Esophagus (tissue), 2 donors: ENCODE data around the gene HOXA7. TPM values are rescaled to one million over a fixed set of nuclear protein-coding genes. Genes with fewer than 3 reads are reported as not detected.

Experiments used
- H3K27ac ChIP-seq, 2 donors: one replicate each; pipeline ENCODE4 v1.5.1; 2013; ENCODE audit warnings: low read depth in 2 of 2, mild to moderate bottlenecking in 2 of 2, inconsistent platforms in 1 of 2, low read length in 1 of 2, moderate library complexity in 1 of 2
- H3K27me3 ChIP-seq, 2 donors: one replicate each; pipeline ENCODE4 v1.6.1; 2013; ENCODE audit warnings: low read length in 2 of 2, control low read depth in 1 of 2, mild to moderate bottlenecking in 1 of 2; ENCODE audit not compliant: insufficient read depth in 2 of 2, control insufficient read depth in 1 of 2
- H3K36me3 ChIP-seq, 2 donors: one replicate each; pipeline ENCODE4 v1.6.1; 2013; ENCODE audit warnings: low read length in 1 of 2; ENCODE audit not compliant: control insufficient read depth in 2 of 2, insufficient read depth in 2 of 2
- H3K4me1 ChIP-seq, 2 donors: one replicate each; pipeline ENCODE4 v1.6.1; 2013; ENCODE audit warnings: low read length in 1 of 2; ENCODE audit not compliant: control insufficient read depth in 2 of 2, insufficient read depth in 2 of 2
- H3K4me3 ChIP-seq, 2 donors: one replicate each; pipeline ENCODE4 v1.5.1; 2013; ENCODE audit warnings: low read length in 2 of 2, mild to moderate bottlenecking in 2 of 2, low read depth in 1 of 2, moderate library complexity in 1 of 2
- H3K9me3 ChIP-seq, 2 donors: one replicate each; pipeline ENCODE4 v1.6.1; 2013; ENCODE audit warnings: mild to moderate bottlenecking in 2 of 2, low read depth in 1 of 2, low read length in 1 of 2, moderate library complexity in 1 of 2; ENCODE audit not compliant: control insufficient read depth in 2 of 2, insufficient read depth in 1 of 2
- WGBS, 2 donors: extraction: QIAGEN DNeasy Blood & Tissue Kit; methylation state at CpG; one replicate each; pipeline ENCODE4 v1.1.7; 2013; 5-methylcytosine and 5-hydroxymethylcytosine counted together
- polyA plus RNA-seq, 2 donors: library from polyadenylated mRNA; stranded (reverse); fragments of 200-250 nt; gene quantifications; one replicate each; pipeline ENCODE4 v1.2.3, GENCODE V29; 2013
- donor health status: healthy with polysubstance abuse.
- donor health status: Bipolar disorder and iron deficiency.

Gene HOXA7
- polyA plus RNA-seq, 2 donors = 1.5 to 1.8 TPM

DNA sequence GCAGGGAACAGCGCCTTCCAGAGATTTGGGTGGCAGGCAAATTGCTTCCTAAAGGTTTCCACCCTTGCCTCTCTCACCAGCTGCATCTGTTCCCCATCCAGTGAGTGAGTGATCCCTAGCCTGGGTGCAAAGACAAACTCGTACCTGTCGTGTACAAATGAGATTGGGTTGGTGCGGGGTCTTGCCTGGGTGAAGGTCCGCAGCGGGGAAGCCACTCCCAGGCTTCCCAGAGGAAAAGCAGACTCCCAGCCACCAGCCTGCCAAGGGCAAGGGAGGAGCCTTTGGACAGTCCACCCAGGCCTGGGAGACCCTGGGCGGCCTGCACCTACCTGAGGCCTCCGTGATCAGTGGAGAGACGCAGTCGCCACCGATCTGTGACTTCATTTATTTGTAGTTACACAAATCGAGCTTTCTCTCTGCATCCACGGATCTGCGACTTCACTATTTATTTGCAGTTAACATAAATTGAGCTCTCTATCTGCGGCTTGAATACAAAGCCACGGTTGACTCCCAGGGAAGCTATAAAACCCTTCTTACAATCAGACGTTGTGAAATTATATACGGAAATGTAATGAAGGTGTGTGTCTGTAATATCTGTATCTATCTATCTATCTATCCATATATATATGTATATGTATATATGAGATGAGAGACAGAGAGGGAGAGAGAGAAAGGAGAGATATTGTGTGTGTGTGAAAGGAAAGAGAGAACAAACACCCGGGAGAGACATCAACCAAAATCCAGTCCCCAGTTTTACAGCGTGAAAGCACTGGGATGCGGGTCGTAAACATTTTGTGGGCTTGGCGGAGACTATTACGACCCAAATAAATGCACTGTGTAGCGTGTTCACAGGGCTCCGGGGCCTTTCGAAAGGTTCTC is 3.0 kb upstream of the HOXA7 start:
- no peaks in the 10 kb centered on the region for H3K36me3 ChIP-seq
- WGBS, 2 donors = 59 to 79% methylated on average over 27 of the region's 27 CpGs
- H3K27me3 ChIP-seq = peaks cover 4 to 37% of the 10 kb centered on the region in 2 donors
- no peak overlapping the region for H3K27ac ChIP-seq
- H3K4me3 ChIP-seq = no peak overlapping the region
- peaks cover 8 to 9% of the 10 kb centered on the region in 2 donors for H3K4me1 ChIP-seq
- H3K9me3 ChIP-seq = peaks cover 0 to 5% of the 10 kb centered on the region in 2 donors

DNA sequence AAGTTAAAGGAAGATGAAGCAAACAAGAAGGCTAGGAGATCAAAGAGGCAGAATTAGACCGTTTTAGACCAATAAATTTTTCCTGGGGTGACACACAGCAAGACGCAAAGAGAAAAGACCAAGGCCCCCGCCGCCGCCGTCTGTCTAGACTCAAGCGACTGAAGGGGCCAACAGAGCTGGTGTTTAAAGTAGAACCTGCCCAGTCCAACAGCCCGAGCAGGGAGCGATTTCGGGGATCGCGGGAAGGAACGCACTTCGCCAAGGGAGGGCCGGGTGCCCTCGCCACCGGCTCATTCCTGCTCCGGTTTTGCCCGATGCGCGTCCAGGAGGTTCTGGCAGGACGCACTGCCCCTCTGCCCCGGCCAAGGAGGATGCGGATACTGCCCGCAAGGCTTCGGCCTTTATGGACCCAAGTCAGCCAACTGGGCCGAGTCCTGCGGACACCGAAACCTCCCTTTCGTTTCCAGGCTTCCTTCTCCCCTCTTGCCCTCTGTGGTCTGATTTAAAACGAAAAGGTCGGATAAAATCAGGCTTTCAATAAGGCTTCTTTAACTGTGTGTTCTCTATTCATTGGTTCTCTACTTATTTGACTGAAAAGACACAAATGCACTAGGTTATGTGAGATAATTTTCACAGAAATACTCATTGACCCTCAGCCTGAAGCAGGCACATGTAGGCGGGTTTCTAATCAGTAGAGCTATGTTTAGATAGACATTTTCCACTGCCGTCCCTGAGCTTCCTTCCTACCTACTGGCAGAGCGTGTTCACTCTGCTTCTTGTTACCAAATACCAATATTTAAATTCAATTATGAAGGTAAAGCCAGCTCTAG is 2.2 kb upstream of the HOXA7 start:
- H3K36me3 ChIP-seq = no peaks in the 10 kb centered on the region
- peaks cover 8 to 9% of the 10 kb centered on the region in 2 donors for H3K4me1 ChIP-seq
- 33 to 54% methylated on average over 35 of the region's 35 CpGs for WGBS, 2 donors
- H3K27me3 ChIP-seq = peaks cover 4 to 36% of the 10 kb centered on the region in 2 donors
- peaks cover 0 to 5% of the 10 kb centered on the region in 2 donors for H3K9me3 ChIP-seq
- no peak overlapping the region for H3K27ac ChIP-seq
- H3K4me3 ChIP-seq = no peak overlapping the region

DNA sequence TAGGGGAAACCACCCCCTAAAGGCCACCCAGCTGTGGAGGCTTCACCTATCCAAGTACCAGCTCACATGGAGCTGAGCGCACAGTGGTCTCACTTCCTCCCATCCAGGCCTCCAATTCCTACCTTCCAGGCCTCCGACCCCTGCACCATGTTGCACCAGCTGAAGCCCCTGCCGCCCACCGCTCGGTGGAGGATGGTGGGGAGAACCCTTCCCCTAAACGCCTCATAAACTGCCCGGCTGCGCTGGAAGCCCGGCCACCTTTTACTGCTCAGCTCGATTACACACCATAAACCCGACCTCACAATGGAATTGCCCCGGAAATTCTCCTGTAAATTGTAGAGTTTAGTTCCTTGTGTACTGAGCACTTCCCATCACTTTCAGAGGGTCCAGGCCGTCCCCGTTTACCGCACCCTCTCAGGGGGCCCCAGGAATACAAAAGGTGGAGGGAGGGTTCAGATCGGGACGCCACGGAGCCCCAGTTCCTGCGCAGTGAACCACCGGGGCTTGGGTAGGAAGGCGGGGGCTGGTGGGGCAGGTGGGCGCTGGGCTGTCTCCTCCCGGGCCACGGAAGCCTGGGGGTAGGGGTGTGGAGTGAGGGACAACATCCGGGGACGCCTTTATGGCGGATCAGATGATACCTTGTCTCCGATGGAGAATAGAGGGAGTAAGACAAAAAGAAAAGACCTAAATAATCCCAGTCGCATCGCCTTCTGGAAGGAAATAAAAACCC is 1.4 kb upstream of the HOXA7 start:
- H3K4me1 ChIP-seq = peaks cover 8 to 9% of the 10 kb centered on the region in 2 donors

GRCh38 chr7:27156916-27157701 is 634 bp upstream of the HOXA7 start:
- H3K36me3 ChIP-seq = no peaks in the 10 kb centered on the region
- H3K27ac ChIP-seq = no peak overlapping the region
- 21 to 29% methylated on average over 29 to 30 of the region's 30 CpGs for WGBS, 2 donors
- peaks cover 8 to 9% of the 10 kb centered on the region in 2 donors for H3K4me1 ChIP-seq
- no peak overlapping the region for H3K4me3 ChIP-seq
- H3K27me3 ChIP-seq = peaks cover 4 to 45% of the 10 kb centered on the region in 2 donors
- peaks cover 0 to 5% of the 10 kb centered on the region in 2 donors for H3K9me3 ChIP-seq

More for the DNA sequence above, 1.4 kb upstream of the HOXA7 start:
- WGBS, 2 donors = 19 to 38% methylated on average over 30 of the region's 30 CpGs
- no peak overlapping the region for H3K4me3 ChIP-seq
- H3K27me3 ChIP-seq = peaks cover 4 to 40% of the 10 kb centered on the region in 2 donors
- H3K36me3 ChIP-seq = no peaks in the 10 kb centered on the region
- H3K27ac ChIP-seq = no peak overlapping the region
- H3K9me3 ChIP-seq = peaks cover 0 to 5% of the 10 kb centered on the region in 2 donors

DNA sequence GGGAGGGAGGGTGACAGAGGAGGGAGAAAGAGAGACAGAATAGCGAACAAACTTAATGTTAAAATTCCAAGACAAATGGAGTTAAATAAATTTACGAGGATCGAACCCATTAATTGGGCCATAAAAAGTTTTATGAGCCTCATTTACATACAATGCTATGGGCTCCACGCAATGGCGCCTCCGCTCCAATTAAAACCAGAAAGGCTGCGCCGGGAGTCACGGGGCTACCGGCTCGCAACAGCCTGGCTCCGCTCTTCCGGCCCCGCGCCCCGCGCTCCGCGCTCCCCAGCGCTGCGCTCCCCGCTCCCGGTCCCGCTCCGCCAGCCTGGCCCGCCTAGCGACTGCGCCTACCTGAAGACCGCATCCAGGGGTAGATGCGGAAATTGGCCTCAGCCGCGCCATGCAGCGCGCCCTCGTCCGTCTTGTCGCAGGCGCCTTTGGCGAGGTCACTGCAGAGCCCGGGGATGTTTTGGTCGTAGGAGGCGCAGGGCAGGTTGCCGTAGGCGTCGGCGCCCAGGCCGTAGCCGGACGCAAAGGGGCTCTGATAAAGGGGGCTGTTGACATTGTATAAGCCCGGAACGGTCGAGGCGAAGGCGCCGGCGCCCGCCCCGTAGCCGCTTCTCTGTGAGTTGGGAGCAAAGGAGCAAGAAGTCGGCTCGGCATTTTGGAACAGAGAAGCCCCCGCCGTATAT is 513 bp downstream of the HOXA7 start:
- Histone ChIP-seq H3K4me1 (peaks cover 8 to 15% of the 10 kb centered on the region in 2 donors), H3K4me3 (peak overlapping the region; percentile 49 to 53), H3K27ac (peak overlapping the region in 1 of 2 donors; percentile 14), H3K27me3 (peaks cover 4 to 41% of the 10 kb centered on the region in 2 donors), H3K9me3 (peaks cover 0 to 5% of the 10 kb centered on the region in 2 donors), H3K36me3 (no peaks in the 10 kb centered on the region)
- WGBS, 2 donors = 4 to 7% methylated on average over 58 to 63 of the region's 63 CpGs

DNA sequence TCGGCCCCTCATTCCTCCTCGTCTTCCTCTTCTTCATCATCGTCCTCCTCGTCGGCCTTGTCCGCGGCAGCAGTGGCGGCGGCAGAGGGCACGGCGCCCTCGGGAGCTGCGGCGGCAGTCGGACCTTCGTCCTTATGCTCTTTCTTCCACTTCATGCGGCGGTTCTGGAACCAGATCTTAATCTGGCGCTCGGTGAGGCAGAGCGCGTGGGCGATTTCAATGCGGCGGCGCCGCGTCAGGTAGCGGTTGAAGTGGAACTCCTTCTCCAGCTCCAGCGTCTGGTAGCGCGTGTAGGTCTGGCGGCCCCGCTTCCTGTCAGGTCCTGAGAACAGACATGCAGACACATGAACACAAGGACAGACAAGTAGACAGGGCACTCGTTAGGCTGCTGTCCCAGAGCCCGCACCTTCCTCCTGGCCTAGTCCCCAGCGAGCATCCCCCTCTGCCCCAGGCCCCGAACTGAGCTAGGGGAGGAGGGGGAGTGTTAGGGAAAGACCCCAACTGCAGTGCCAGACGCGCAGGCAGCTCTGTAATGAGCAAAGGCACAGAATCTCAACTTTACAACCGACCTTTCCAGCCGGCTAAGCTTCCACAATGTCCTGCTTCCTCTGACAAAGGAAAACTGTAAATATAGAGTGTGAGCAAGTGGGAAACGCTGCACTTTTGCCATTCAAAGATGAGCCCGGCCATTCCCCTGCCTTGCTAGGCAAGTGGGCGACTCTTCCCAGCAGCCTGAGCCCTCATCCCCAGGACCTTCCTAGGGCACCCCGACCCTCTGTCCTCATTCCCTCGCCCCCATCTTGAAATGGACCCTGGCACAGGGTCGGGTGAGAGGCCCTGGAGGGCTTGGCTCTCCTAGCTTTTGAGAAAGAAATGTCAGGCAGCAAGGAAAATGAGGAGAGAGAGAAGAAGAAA is 1.3 kb downstream of the HOXA7 start:
- WGBS, 2 donors = 8 to 15% methylated on average over 48 of the region's 48 CpGs
- H3K9me3 ChIP-seq = peaks cover 0 to 5% of the 10 kb centered on the region in 2 donors
- H3K4me1 ChIP-seq = peaks cover 4 to 18% of the 10 kb centered on the region in 2 donors
- peaks cover 4 to 41% of the 10 kb centered on the region in 2 donors for H3K27me3 ChIP-seq
- peak overlapping the region; percentile 18 to 49 for H3K4me3 ChIP-seq
- no peak overlapping the region for H3K27ac ChIP-seq
- no peaks in the 10 kb centered on the region for H3K36me3 ChIP-seq

DNA sequence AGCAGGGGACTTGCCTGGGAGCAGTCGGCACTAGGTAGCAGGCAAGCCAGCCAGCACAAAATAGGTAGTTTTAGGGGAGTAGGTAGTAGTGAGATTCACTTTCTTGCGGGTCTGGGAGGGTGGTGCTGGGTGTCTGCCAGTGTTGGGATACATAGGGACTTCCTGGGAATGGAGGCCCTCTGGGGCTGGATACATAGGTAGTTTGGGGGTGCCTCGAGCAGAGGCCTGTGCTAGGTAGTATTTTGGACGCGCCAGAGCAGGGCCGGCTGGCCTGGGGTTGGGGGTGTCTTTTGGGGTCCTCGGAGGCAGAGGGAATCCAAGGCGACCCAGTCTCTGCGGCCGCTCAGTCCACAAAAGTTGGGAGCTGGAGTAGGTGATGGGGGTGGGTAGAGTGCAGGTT is 2.1 kb downstream of the HOXA7 start:
- no peak overlapping the region for H3K27ac ChIP-seq
- no peaks in the 10 kb centered on the region for H3K36me3 ChIP-seq
- H3K4me3 ChIP-seq = no peak overlapping the region
- peaks cover 4 to 41% of the 10 kb centered on the region in 2 donors for H3K27me3 ChIP-seq
- peaks cover 0 to 3% of the 10 kb centered on the region in 2 donors for H3K9me3 ChIP-seq
- peaks cover 4 to 18% of the 10 kb centered on the region in 2 donors for H3K4me1 ChIP-seq
- 40 to 64% methylated on average over 10 of the region's 10 CpGs for WGBS, 2 donors

DNA sequence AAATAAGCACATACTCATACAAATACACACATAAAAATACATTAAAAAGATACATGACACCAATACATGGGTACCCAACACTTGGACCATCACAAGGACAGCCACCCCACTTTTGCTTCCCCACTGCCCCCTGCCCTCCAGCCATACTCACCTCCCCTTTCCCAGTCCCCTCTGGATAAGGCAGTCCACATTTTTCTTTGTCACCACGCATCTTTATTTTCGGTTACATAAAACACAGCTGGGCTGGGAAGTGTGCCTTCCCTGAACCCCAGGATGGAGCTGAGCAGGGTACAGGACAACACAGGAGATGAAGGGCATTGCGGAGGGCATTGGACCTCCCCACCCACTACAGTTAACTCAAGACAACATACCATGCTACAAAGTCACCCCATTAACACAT is 2.9 kb downstream of the HOXA7 start:
- Histone ChIP-seq H3K36me3 (no peaks in the 10 kb centered on the region), H3K27me3 (peaks cover 0 to 38% of the 10 kb centered on the region in 2 donors), H3K9me3 (peaks cover 0 to 1% of the 10 kb centered on the region in 2 donors), H3K4me3 (no peak overlapping the region), H3K27ac (no peak overlapping the region), H3K4me1 (peaks cover 4 to 19% of the 10 kb centered on the region in 2 donors)
- WGBS, 2 donors = 72 to 73% methylated on average over 3 of the region's 3 CpGs
